Measurements from ENCODE around the gene SUPV3L1.

GRCh38 chr10:69243817-69244216, 63.8 kb downstream of the SUPV3L1 start:
- TF ChIP-seq CTCF (IDR thresholded peaks at IDR 0.05; ENCODE audit: low read depth, low read length, missing input control) = no peak
- TF ChIP-seq, protein P1, sequence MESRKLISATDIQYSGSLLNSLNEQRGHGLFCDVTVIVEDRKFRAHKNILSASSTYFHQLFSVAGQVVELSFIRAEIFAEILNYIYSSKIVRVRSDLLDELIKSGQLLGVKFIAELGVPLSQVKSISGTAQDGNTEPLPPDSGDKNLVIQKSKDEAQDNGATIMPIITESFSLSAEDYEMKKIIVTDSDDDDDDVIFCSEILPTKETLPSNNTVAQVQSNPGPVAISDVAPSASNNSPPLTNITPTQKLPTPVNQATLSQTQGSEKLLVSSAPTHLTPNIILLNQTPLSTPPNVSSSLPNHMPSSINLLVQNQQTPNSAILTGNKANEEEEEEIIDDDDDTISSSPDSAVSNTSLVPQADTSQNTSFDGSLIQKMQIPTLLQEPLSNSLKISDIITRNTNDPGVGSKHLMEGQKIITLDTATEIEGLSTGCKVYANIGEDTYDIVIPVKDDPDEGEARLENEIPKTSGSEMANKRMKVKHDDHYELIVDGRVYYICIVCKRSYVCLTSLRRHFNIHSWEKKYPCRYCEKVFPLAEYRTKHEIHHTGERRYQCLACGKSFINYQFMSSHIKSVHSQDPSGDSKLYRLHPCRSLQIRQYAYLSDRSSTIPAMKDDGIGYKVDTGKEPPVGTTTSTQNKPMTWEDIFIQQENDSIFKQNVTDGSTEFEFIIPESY (IDR thresholded peaks at IDR 0.05) = no peak
- no peak for TF ChIP-seq RAD21 (IDR thresholded peaks at IDR 0.05)
- no peak for TF ChIP-seq HNF4G (IDR thresholded peaks at IDR 0.05)
- no peak for TF ChIP-seq YY1 (IDR thresholded peaks at IDR 0.05)
- TF ChIP-seq, protein P2, sequence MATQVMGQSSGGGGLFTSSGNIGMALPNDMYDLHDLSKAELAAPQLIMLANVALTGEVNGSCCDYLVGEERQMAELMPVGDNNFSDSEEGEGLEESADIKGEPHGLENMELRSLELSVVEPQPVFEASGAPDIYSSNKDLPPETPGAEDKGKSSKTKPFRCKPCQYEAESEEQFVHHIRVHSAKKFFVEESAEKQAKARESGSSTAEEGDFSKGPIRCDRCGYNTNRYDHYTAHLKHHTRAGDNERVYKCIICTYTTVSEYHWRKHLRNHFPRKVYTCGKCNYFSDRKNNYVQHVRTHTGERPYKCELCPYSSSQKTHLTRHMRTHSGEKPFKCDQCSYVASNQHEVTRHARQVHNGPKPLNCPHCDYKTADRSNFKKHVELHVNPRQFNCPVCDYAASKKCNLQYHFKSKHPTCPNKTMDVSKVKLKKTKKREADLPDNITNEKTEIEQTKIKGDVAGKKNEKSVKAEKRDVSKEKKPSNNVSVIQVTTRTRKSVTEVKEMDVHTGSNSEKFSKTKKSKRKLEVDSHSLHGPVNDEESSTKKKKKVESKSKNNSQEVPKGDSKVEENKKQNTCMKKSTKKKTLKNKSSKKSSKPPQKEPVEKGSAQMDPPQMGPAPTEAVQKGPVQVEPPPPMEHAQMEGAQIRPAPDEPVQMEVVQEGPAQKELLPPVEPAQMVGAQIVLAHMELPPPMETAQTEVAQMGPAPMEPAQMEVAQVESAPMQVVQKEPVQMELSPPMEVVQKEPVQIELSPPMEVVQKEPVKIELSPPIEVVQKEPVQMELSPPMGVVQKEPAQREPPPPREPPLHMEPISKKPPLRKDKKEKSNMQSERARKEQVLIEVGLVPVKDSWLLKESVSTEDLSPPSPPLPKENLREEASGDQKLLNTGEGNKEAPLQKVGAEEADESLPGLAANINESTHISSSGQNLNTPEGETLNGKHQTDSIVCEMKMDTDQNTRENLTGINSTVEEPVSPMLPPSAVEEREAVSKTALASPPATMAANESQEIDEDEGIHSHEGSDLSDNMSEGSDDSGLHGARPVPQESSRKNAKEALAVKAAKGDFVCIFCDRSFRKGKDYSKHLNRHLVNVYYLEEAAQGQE (IDR thresholded peaks at IDR 0.05) = no peak
- no peak for TF ChIP-seq NR2F2 (IDR thresholded peaks at IDR 0.05)
- TF ChIP-seq GABPA (IDR thresholded peaks at IDR 0.05 in 1 of 2, conservative IDR thresholded peaks at IDR 0.05 in 1 of 2) = no peak
- no peak for TF ChIP-seq JUND (IDR thresholded peaks at IDR 0.05)
- TF ChIP-seq, protein P3, sequence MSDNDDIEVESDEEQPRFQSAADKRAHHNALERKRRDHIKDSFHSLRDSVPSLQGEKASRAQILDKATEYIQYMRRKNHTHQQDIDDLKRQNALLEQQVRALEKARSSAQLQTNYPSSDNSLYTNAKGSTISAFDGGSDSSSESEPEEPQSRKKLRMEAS (IDR thresholded peaks at IDR 0.05) = no peak
- no peak for TF ChIP-seq HNF4A (conservative IDR thresholded peaks at IDR 0.05)
